GM12878 (cell line): Measurements from ENCODE around the gene PSMD11. TPM values are rescaled to one million over a fixed set of nuclear protein-coding genes. Genes with fewer than 3 reads are reported as not detected.

Experiments used
- ATAC-seq: fragments of 200-7000 bp; cut with Tn5 transposase; 3 replicates; pipeline ENCODE4 v1.9.1; 2020; ENCODE audit warnings: mild to moderate bottlenecking, moderate library complexity
- BruUV-seq: library from RNA; stranded (reverse); fragments of 400-500 nt; replicated peaks from 2 replicates; lab custom pipeline; 2021; lab: Mats Ljungman, UMichigan
- CTCF ChIA-PET: fragments of 300-600 bp; sonication (Branson Sonifier 250); formaldehyde crosslinking; extraction: SDS; loops from one replicate; lab custom pipeline; 2021; ENCODE audit warnings: inconsistent platforms; lab: Yijun Ruan, JAX
- POLR2A ChIA-PET: fragments of 350-600 bp; formaldehyde crosslinking; extraction: SDS; loops from one replicate; lab custom pipeline; 2021; ENCODE audit warnings: inconsistent platforms; lab: Charles Lee
- RAD21 ChIA-PET: fragments of 300-600 bp; sonication (Branson Sonifier 250); formaldehyde crosslinking; loops from one replicate; lab custom pipeline; 2023; ENCODE audit warnings: antibody characterized with exemption; ENCODE audit not compliant: unreplicated experiment; lab: Charles Lee
- SMC1A ChIA-PET: fragments of 300-600 bp; sonication (Branson Sonifier 250); formaldehyde crosslinking; loops from one replicate; lab custom pipeline; 2023; ENCODE audit not compliant: unreplicated experiment, uncharacterized antibody; lab: Charles Lee
- DNase-seq: peaks from one replicate; pipeline ENCODE4 v3.0.0-alpha.2; 2011; ENCODE audit warnings: low read depth, low spot score
- FAIRE-seq: peaks from 3 replicates; lab custom pipeline; 2011; peaks lifted over from hg19 to GRCh38; lab: Jason Lieb, UNC
- H2AFZ ChIP-seq: 2 replicates; pipeline ENCODE4 v1.6.0; 2011; ENCODE audit warnings: low read depth, low read length, control low read depth; ENCODE audit not compliant: control insufficient read depth
- H3K27ac ChIP-seq: 2 replicates; pipeline ENCODE4 v1.5.1; 2011; ENCODE audit warnings: control low read depth; ENCODE audit not compliant: control insufficient read depth, insufficient read depth
- H3K27me3 ChIP-seq, 2 experiments: replicated peaks in 1 of 2; 2 replicates each; pipeline versions ENCODE4 v1.6.0 to v1.6.1; 2011; ENCODE audit warnings: low read length in 1 of 2; ENCODE audit not compliant: control insufficient read depth in 2 of 2, insufficient read depth in 2 of 2
- H3K36me3 ChIP-seq, 2 experiments: 2 replicates each; pipeline ENCODE4 v1.5.1; 2011; ENCODE audit warnings: low read length in 1 of 2; ENCODE audit not compliant: control insufficient read depth in 2 of 2, insufficient read depth in 2 of 2
- H3K4me1 ChIP-seq: 2 replicates; pipeline ENCODE4 v1.6.1; 2011; ENCODE audit warnings: mild to moderate bottlenecking, low read length, moderate library complexity, mixed read lengths; ENCODE audit not compliant: control insufficient read depth, insufficient read depth
- H3K4me2 ChIP-seq: 2 replicates; pipeline ENCODE4 v1.6.0; 2011; ENCODE audit warnings: control low read depth; ENCODE audit not compliant: control insufficient read depth, insufficient read depth
- H3K4me3 ChIP-seq: fragments of 200-600 bp; sonication (generic); 2 replicates; pipeline ENCODE4 v1.5.1; 2016
- H3K79me2 ChIP-seq: 2 replicates; pipeline ENCODE4 v1.6.0; 2011; ENCODE audit warnings: low read length; ENCODE audit not compliant: control insufficient read depth, insufficient read depth
- H3K9ac ChIP-seq: 2 replicates; pipeline ENCODE4 v1.8.0; 2011; ENCODE audit warnings: low read length, control low read depth, mixed read lengths; ENCODE audit not compliant: control insufficient read depth, insufficient read depth
- H3K9me3 ChIP-seq: replicated peaks from 3 replicates; pipeline ENCODE4 v1.5.1; 2011; ENCODE audit warnings: mild to moderate bottlenecking, low read length; ENCODE audit not compliant: control insufficient read depth, insufficient read depth
- H4K20me1 ChIP-seq: 2 replicates; pipeline ENCODE4 v1.6.0; 2011; ENCODE audit not compliant: control insufficient read depth, insufficient read depth
- BCL11A ChIP-seq: IDR thresholded peaks from 2 replicates; pipeline ENCODE4 v1.6.1; 2011; ENCODE audit warnings: low read depth, low read length
- E2F4 ChIP-seq: IDR thresholded peaks from 2 replicates; pipeline ENCODE4 v1.6.1; 2012; ENCODE audit warnings: low read depth, low read length, improper control_type of control experiment
- EP300 ChIP-seq, 2 experiments: fragments of 150-350 bp in 1 of 2; IDR thresholded peaks; 2 replicates each; pipeline ENCODE4 v1.6.1; 2011 to 2012; ENCODE audit warnings: low read depth in 2 of 2, low read length in 2 of 2, borderline replicate concordance in 1 of 2, improper control_type of control experiment in 1 of 2, inconsistent platforms in 1 of 2; ENCODE audit not compliant: control insufficient read depth in 1 of 2
- HDAC6 ChIP-seq: fragments of 200-600 bp; sonication (generic); IDR thresholded peaks from one replicate; pipeline ENCODE4 v1.8.0; 2017; ENCODE audit warnings: antibody characterized with exemption; ENCODE audit not compliant: unreplicated experiment
- HSF1 ChIP-seq: fragments of 150-350 bp; IDR thresholded peaks from 2 replicates; pipeline ENCODE4 v1.6.1; 2014; ENCODE audit warnings: mild to moderate bottlenecking, low read depth, low read length
- MEF2B ChIP-seq: fragments of 450-650 bp; IDR thresholded peaks from 2 replicates; pipeline ENCODE4 v1.6.1; 2018; ENCODE audit warnings: mild to moderate bottlenecking, moderate library complexity; ENCODE audit not compliant: partially characterized antibody, poor library complexity, severe bottlenecking
- NFXL1 ChIP-seq: fragments of 450-650 bp; IDR thresholded peaks from 2 replicates; pipeline ENCODE4 v1.6.1; 2017; ENCODE audit warnings: antibody characterized with exemption, mild to moderate bottlenecking, borderline replicate concordance
- NR2F1 ChIP-seq: fragments of 450-650 bp; conservative IDR thresholded peaks from 2 replicates; pipeline ENCODE4 v1.6.1; 2017; ENCODE audit warnings: mild to moderate bottlenecking
- SMAD1 ChIP-seq: fragments of 450-650 bp; IDR thresholded peaks from 2 replicates; pipeline ENCODE4 v1.6.1; 2018; ENCODE audit warnings: mild to moderate bottlenecking, low read depth; ENCODE audit not compliant: partially characterized antibody
- SREBF2 ChIP-seq: IDR thresholded peaks from 2 replicates; pipeline ENCODE4 v1.6.1; 2012; ENCODE audit warnings: mild to moderate bottlenecking, low read length
- USF1 ChIP-seq: IDR thresholded peaks from 2 replicates; pipeline ENCODE4 v1.6.1; 2011; ENCODE audit warnings: borderline replicate concordance, low read depth, mild to moderate bottlenecking, moderate library complexity, mixed read lengths, low read length; ENCODE audit not compliant: insufficient read depth; ENCODE audit errors: extremely low read length
- ZNF207 ChIP-seq: fragments of 450-650 bp; IDR thresholded peaks from 2 replicates; pipeline ENCODE4 v1.6.1; 2014; ENCODE audit warnings: antibody characterized with exemption, mild to moderate bottlenecking, borderline replicate concordance
- ZNF274 ChIP-seq: IDR thresholded peaks from one replicate; pipeline ENCODE4 v1.8.0; 2011; ENCODE audit not compliant: insufficient read length, insufficient read depth
- WGBS: methylation state at CpG from one replicate; pipeline ENCODE4 v1.1.6; 2016; ENCODE audit warnings: low lambda C conversion rate; ENCODE audit not compliant: insufficient replicate concordance, insufficient coverage; ENCODE audit errors: missing lambda C conversion rate; 5-methylcytosine and 5-hydroxymethylcytosine counted together
- in situ Hi-C: fragments of 300-500 bp; cut with MboI; formaldehyde crosslinking; loops from 9 replicates; pipeline ENCODE4 v1.14.3; 2018; ENCODE audit warnings: mixed read lengths
- intact Hi-C: fragments of 100-400 bp; cut with micrococcal nuclease; formaldehyde crosslinking; loops from one replicate; pipeline ENCODE4 v1.14.2; 2022; ENCODE audit not compliant: unreplicated experiment
- polyA plus RNA-seq, 11 experiments: library from polyadenylated mRNA; depleted of rRNA in 4 of 11; unstranded in 6 of 11; stranded (reverse) in 5 of 11; fragments of >200 nt; fragmentation: Nextera tagmentation in 4 of 11; fragmentation: Illumina TruSeq in 1 of 11; extraction: Ambion mirVana in 4 of 11; extraction: Trizol in 1 of 11; gene quantifications; 1 replicate in 1 of 11; 2 replicates in 10 of 11; pipeline versions ENCODE4 v1.2.1 to v1.2.3, GENCODE V29; 2011 to 2016; ENCODE audit warnings: inconsistent platforms in 2 of 11, missing spikeins in 2 of 11, low read depth in 1 of 11
- total RNA-seq, 4 experiments: library from RNA; depleted of rRNA in 3 of 4; stranded (reverse); fragments of >200 nt in 3 of 4; fragmentation: Illumina TruSeq in 1 of 4; extraction: Trizol in 1 of 4; gene quantifications; 2 replicates each; pipeline versions ENCODE4 v1.2.1 to v1.2.3, GENCODE V29; 2013 to 2021
- TF ChIP-seq, protein P1 (sequence below): fragments of 450-650 bp; IDR thresholded peaks from 2 replicates; pipeline ENCODE4 v1.6.1; 2017; ENCODE audit warnings: mild to moderate bottlenecking, low read depth, inconsistent platforms; ENCODE audit not compliant: poor library complexity, severe bottlenecking

Gene PSMD11
- total and polyA plus RNA-seq, 10 of the 15 experiments (the other 5 are each of a cell fraction or from before 2014, with no cell fraction given), result 84.1 to 319 (median 120) TPM

DNA sequence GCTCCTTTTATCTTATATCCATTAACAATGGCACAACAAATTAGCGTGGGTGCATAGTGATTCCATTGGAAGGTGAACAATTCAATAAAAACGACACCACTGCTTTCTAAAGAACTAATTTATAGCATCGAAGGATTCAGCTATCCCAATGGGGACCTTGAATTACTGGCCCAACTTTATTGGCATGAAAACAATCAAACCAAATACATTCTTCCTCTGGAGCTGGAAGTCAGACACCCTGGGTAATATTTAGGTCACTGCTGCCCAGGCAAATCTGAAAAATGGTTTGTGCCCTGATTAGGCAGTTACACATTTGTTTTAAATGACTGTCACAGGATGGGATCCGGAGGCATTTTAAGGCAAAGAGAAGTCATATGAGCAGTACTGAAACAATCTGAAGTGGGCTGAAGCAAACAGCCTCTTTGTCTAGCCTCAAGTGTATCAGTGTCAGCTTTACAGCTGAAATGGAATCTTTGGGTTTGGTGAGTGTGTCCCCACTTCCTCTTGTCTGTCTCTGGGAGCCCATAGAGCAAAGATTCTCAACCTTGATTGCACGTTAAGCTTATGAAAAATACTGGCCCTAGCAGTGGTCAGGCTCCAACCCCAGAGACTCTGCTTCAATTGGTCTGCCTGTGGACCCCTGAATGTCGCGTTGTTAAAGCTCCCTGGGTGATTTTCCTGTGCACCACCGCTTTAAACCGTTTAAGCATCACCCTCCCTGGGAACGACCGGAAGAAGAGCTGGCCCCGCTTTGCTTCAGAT lies 72.8 kb downstream of the PSMD11 start (continued):
- TF ChIP-seq NR2F1, result no peak
- TF ChIP-seq EP300 (IDR thresholded peaks at IDR 0.05; ENCODE audit: borderline replicate concordance in 1 of 2, control insufficient read depth in 1 of 2, low read depth in 2 of 2, low read length in 2 of 2), result peak; percentile 64 to 69; a peak in 2 of 4 replicates

GRCh38 chr17:32517982-32518381 lies 73.7 kb downstream of the PSMD11 start:
- no peak overlapping the region for H3K9ac ChIP-seq
- H3K27ac ChIP-seq, result peak overlapping the region; percentile 90; the same call in 1 of the 2 replicates
- RAD21 ChIA-PET, result interaction anchor here (1.0 to 19.5 kb wide), 8 partner anchors 8 to 317 kb away, joined by 3 to 543 read pairs (median 4); partner anchors contain the start of gene CDK5R1
- CTCF ChIA-PET, result interaction anchor here (0.8 to 4.9 kb wide), 7 partner anchors 13 to 84 kb away, joined by 3 to 28 read pairs (median 4); no protein-coding TSS in a partner anchor
- intact Hi-C loops (no loop called here), in situ Hi-C loops (no loop called here)
- 95% methylated on average over 6 of the region's 7 CpGs for WGBS
- no peaks in the 10 kb centered on the region; the same call in 1 of the 2 replicates for H3K79me2 ChIP-seq
- FAIRE-seq (no peak), ATAC-seq (no peak), DNase-seq (no peak)
- no peak overlapping the region for H3K4me3 ChIP-seq
- H3K36me3 ChIP-seq, result no peaks in the 10 kb centered on the region
- H3K9me3 ChIP-seq, result no peaks in the 10 kb centered on the region
- BruUV-seq, result no TSS peak
- SMC1A ChIA-PET, result interaction anchor here (0.8 to 13.7 kb wide), 11 partner anchors 10 to 90 kb away, joined by 3 to 286 read pairs (median 8); partner anchors contain the start of gene CDK5R1
- POLR2A ChIA-PET, result interaction anchor here (1.3 to 18.8 kb wide), 5 partner anchors 14 to 51 kb away, joined by 4 to 308 read pairs (median 12); partner anchors contain the start of gene CDK5R1
- H3K4me2 ChIP-seq, result peak overlapping the region; percentile 46; the same call in 1 of the 2 replicates
- H2AFZ ChIP-seq, result no peak overlapping the region
- peaks cover 77% of the 10 kb centered on the region for H3K4me1 ChIP-seq
- H4K20me1 ChIP-seq, result no peaks in the 10 kb centered on the region
- H3K27me3 ChIP-seq, result no peaks in the 10 kb centered on the region
- TF ChIP-seq, protein P1, sequence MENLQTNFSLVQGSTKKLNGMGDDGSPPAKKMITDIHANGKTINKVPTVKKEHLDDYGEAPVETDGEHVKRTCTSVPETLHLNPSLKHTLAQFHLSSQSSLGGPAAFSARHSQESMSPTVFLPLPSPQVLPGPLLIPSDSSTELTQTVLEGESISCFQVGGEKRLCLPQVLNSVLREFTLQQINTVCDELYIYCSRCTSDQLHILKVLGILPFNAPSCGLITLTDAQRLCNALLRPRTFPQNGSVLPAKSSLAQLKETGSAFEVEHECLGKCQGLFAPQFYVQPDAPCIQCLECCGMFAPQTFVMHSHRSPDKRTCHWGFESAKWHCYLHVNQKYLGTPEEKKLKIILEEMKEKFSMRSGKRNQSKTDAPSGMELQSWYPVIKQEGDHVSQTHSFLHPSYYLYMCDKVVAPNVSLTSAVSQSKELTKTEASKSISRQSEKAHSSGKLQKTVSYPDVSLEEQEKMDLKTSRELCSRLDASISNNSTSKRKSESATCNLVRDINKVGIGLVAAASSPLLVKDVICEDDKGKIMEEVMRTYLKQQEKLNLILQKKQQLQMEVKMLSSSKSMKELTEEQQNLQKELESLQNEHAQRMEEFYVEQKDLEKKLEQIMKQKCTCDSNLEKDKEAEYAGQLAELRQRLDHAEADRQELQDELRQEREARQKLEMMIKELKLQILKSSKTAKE, result no peak
- TF ChIP-seq ZNF207, result no peak
- TF ChIP-seq NFXL1, result no peak
- TF ChIP-seq HDAC6, result no peak
- TF ChIP-seq SMAD1, result no peak
- TF ChIP-seq HSF1, result no peak
- no peak for TF ChIP-seq ZNF274
- TF ChIP-seq BCL11A, result no peak
- no peak for TF ChIP-seq E2F4
- no peak for TF ChIP-seq SREBF2
- no peak for TF ChIP-seq USF1
- no peak for TF ChIP-seq MEF2B
